ENCODE results near the gene KRTAP10-12. TPM values are rescaled to one million over a fixed set of nuclear protein-coding genes. Genes with fewer than 3 reads are reported as not detected.

Gene KRTAP10-12
- total RNA-seq, 1 donor from 2014 or later = not detected

DNA sequence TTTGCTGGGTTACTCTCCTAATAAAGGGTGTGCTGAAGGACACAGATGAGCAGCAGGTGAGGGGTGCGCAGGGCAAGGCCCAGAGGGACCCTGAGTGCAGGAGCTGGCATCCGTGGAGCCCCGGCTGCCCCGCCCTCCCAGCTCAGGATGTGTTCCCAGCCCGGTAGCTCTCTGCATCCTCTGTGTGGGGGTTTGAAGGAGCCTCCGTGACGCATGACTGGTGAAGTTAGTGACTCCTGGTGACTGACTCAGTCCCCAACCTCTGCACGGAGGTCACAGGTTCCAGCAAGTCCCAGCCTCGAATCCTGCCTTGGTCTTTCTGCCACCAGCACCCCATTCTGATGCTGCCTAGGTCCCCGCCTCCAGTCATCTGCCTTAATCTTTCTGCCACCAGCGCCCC, 36.0 kb downstream of the KRTAP10-12 start:
- no peak for DNase-seq (ENCODE audit: low spot score)

DNA sequence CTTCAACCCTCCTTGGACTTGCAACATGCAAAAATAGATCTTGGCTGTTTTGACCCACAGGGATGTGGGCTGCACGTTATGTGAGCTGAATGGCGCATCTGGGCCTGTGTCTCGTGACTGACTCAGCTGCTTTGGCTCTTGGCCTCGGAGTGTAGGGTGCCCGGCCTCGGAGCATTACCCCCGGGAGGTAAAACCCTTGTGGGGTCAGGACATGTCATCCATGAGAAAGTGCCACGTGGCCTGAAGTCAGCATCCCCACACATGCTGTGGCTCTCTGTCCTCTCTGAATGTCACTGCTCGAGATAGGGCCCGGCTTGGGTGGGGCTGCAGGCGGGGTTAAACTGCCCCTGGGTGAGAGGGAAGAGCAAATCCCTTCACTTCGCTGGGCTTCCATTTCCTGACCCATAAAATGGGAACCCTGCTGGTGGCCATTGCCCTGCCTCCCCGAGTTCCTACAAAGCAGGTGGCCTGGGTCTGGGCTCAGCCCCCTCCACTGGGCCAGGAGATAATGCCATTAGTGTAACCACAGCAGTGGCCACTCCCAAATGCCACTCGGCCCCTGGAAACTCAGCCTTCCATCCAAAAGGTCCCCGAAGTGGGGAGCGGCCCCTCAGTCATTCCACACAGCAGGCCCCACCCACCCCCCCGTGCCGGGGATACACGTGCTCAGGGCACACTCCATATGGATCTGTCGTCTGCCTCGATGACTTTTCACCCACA, 37.2 kb downstream of the KRTAP10-12 start:
- DNase-seq (ENCODE audit: low spot score) = no peak

DNA sequence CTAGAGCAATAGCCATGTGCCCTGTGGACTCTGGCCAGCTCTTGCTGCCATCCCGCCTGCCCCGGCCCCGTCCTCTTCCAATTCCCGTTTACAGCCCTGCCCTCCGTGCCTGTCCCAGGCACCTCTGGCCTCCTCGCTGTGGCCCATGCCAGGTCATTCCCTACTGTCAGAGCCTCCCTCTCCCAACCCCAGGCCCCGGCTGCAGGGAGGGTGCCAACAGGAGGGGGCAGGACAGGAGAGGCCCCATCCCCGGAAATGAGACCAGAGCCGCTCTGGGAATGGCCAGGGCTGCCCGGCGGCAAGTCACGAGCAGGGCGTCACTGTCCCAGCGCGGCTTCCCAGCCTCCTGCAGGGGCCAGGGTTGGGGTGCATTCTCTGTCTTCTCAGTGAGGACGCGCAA, 37.9 kb downstream of the KRTAP10-12 start:
- DNase-seq (ENCODE audit: low spot score) = no peak

DNA sequence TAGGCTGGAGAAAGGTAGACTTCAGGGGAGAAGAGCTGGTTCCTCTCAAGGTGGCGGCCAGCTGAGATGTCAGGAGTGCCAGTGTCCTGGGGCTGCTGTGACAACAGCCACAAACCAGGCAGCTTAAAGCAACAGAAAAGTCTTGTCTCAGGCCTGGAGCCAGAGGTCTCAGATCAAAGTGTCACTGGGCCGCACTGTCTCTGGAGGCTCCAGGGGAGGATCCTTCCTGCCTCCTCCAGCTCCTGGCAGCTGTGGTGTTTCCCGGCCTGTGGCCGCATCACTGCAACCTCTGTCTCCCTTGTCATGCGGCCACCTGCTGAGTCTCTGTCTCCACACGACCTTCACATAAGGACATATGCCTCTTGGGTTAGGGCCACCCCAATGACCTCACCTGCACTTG, 38.8 kb downstream of the KRTAP10-12 start:
- DNase-seq (ENCODE audit: low spot score) = no peak

DNA sequence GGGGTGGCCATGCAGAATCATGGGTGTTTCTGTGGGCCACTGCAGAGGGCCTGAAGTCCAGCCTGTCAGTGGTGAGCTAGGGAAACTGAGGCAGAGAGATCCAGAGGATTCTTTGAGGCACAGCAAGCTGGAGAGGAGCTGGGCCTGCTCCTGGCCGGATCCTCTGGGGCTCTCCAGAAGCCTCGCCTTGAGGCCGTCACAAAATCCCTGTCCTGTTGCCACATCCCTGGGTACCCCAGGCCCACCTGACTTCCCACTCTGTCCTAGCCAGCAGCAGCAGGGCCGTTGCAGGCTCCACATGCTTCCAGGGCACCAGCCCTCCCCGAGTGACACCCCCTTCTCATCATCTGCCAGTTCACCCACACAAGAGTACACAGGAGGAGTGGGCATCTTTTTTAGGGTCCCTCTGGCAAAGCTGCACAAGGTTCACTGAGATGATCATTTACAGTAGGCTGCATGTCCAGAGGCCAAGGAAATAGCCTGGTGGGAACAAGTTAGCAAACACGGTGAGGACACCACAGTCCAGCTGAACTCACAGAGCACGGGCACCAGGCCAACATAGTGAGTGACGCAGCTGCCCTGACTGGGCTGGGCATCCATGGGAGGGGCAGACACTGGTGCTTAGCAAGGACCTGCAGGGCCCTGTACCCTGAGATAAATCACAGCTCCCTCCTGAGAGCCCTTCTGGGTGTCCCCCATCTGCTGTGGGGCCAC, 39.5 kb downstream of the KRTAP10-12 start:
- no peak for DNase-seq (ENCODE audit: low spot score)

DNA sequence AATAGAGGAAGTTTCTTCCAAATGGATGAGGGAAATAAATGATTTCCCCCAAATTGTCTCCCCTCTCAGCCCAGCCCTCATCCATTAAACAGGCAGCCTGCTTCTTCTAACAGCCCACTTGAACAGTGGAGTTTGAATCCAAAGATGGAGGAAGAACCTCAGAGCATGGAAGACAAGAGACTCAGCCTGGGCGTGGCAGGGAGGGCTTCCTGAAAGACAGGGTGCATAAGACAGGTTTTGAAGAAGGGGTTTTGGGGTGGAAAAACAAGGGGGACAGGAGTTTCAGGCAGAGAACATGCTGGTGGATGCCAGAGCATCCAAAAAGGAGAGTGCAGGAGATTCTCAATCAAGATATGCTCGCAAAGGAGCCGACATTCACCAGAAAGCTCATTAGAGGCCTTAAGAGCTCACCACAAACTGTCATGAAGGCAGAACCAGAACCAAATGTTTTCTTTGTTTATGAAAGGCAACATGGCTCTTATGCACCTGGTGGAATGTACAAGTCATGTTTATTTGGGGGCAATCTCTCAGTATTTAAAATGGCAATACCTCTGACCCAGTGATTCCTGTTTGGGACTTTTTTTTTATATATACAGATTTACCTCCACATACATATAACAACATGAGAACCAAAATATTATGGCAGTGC, 40.9 kb downstream of the KRTAP10-12 start:
- no peak for DNase-seq (ENCODE audit: low spot score)

DNA sequence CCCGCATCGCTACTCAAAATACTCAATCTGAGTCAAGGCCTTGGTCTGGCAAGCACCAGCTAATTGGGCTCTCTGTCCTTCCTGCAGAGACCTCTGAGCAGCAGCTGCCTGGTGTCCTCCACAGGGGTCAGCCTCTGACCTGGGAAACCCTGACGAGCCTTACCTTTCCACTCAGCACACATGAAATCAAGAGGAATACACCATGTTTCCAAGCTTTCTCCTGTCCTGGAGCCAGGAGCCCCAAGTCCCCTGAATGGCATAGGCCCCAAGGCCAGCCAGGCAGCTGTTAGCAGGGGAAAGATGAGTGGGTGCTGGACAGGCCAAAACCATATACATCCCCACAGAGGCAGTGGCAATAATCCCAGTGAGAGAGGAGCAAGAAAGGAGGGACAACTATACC, 41.6 kb downstream of the KRTAP10-12 start:
- no peak for DNase-seq (ENCODE audit: low spot score)

DNA sequence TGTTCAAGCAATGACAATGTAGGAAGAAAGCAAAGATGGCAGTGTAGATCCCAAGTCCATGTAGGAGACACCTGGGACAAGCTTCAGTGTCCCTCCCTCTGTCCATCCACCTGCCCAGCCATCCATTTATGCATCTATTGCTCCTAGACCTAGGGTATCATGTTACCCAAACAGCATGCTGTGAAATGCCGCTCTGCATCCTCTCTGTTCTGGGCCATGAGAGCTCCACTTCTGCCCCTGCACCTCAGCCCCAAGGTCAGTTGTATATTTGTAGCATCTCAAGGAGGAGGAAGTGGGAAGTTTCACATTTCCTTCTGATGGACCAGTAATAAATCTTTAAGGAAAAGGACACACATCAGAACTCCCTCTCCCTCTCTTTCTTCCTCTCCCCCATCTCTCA, 42.3 kb downstream of the KRTAP10-12 start:
- DNase-seq (ENCODE audit: low spot score) = no peak

DNA sequence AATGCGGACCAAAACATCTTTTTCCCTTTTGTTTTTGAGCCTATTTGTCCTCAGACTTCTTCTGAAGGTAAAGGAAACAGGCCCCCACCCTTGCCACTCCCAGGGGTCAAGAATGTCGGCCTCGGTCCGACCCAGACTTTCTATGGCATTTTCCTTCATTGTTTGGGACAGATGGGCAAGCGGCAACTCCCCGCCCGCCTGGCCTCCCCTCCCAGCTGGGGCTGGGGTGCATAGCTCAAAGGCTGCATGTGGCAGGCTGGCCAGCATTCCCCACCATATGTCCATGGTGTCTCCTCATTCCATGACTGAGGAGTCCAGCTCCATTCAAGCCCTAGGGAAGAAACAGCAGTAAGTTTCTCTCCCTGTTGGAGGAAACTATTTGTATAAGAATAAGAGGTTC, 43.8 kb downstream of the KRTAP10-12 start:
- DNase-seq (ENCODE audit: low spot score) = no peak

DNA sequence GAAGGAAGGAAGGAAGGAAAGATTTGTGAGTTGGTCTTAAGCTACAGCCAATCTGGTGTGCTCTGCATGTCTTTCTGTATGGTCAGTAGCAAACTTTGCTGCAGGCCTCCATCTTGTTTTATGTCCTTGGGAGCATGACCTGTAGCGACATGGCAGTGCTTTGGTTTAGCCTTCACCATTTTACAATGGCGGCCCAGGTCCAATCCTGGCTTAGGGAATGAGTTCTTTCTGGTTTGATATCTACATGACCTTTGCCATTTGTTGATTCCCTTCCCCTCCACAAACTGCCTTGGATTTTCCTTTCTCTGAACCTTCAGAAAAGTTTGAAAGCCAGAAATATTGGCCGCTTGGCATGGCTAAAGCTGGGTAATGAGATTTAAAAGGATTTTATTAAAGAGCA, 44.9 kb downstream of the KRTAP10-12 start:
- DNase-seq (ENCODE audit: low spot score) = no peak

DNA sequence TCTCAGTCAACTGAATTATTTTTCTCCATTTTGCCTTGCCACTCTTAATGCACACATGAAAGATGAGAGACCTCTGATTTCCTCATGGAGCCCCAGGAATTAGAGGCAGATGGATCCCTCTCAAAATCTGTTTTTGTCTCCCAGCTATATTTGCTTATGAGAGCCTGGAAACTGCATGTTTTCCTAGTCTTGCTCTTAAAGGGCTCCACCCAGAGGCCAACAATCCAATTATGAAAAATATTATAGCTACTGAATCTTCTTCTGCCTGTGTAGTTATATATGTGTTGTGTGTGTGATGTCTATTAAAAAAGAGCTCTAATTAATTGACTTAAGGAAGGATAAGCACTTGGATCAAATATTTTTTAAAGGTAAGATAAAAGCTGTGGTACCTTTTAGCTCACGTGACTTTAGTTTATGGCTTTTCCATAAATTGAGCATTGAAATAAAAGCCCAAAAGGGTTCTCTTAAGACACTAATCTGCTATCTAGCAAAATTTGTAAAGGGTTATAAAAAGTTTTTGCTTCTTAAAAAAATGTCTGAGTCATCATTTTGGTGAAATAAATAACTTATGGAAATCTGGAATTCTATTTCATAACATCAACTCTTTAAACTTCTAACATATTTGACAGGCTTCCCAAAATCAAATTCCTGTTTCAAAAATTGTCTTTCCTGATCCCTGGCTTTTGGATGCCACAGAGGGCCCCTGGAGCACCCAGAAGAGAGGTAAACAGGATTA, 45.6 kb downstream of the KRTAP10-12 start:
- no peak for DNase-seq (ENCODE audit: low spot score)

Other genes starting within 250 kb of the KRTAP10-12 start
- gene LRRC3, start 241.7 kb upstream of the KRTAP10-12 start, total RNA-seq = 15.6 TPM
- not detected for gene KRTAP10-1, start 157.0 kb upstream of the KRTAP10-12 start, total RNA-seq
- not detected for gene KRTAP10-2, start 145.7 kb upstream of the KRTAP10-12 start, total RNA-seq
- not detected for gene KRTAP10-3, start 138.4 kb upstream of the KRTAP10-12 start, total RNA-seq
- gene KRTAP10-4, start 123.4 kb upstream of the KRTAP10-12 start, total RNA-seq = not detected
- not detected for gene KRTAP10-5, start 116.6 kb upstream of the KRTAP10-12 start, total RNA-seq
- not detected for gene KRTAP10-6, start 104.7 kb upstream of the KRTAP10-12 start, total RNA-seq
- not detected for gene KRTAP10-7, start 96.6 kb upstream of the KRTAP10-12 start, total RNA-seq
- gene KRTAP10-8, start 85.1 kb upstream of the KRTAP10-12 start, total RNA-seq = not detected
- not detected for gene KRTAP10-9, start 70.1 kb upstream of the KRTAP10-12 start, total RNA-seq
- not detected for gene KRTAP10-10, start 59.8 kb upstream of the KRTAP10-12 start, total RNA-seq
- not detected for gene KRTAP10-11, start 50.8 kb upstream of the KRTAP10-12 start, total RNA-seq
- not detected for gene KRTAP12-4, start 42.5 kb upstream of the KRTAP10-12 start, total RNA-seq
- gene KRTAP12-3, start 39.2 kb upstream of the KRTAP10-12 start, total RNA-seq = not detected
- gene KRTAP12-2, start 30.2 kb upstream of the KRTAP10-12 start, total RNA-seq = not detected
- not detected for gene KRTAP12-1, start 15.0 kb upstream of the KRTAP10-12 start, total RNA-seq
- gene TSPEAR, start 14.4 kb downstream of the KRTAP10-12 start, total RNA-seq = 0.06 TPM
- 74.4 TPM for gene UBE2G2, start 104.6 kb downstream of the KRTAP10-12 start, total RNA-seq
- gene SUMO3, start 120.9 kb downstream of the KRTAP10-12 start, total RNA-seq = 70.5 TPM
- gene PTTG1IP, start 176.5 kb downstream of the KRTAP10-12 start, total RNA-seq = 295 TPM
- gene ITGB2, start 223.7 kb downstream of the KRTAP10-12 start, total RNA-seq = 84.5 TPM
- gene SLX9, start 242.9 kb downstream of the KRTAP10-12 start, total RNA-seq = 34.6 TPM

Measured in mucosa of gallbladder (tissue), 1 donor.